Measurements from ENCODE around the gene SMIM21. TPM values are rescaled to one million over a fixed set of nuclear protein-coding genes. Genes with fewer than 3 reads are reported as not detected.

Gene SMIM21
- total and polyA plus RNA-seq, 9 donors = not detected

GRCh38 chr18:75455249-75456198 is 28.0 kb upstream of the SMIM21 start:
- intact Hi-C loops (cut with DNase I) = no loop called here
- no peaks in the 10 kb centered on the region for H3K9me3 ChIP-seq
- H3K27ac ChIP-seq = peak overlapping the region; percentile 7 to 82
- peak; percentile 32 to 79 (median 59) for DNase-seq
- H3K4me1 ChIP-seq (ENCODE audit: insufficient read depth) = peaks cover 8% of the 10 kb centered on the region
- no peaks in the 10 kb centered on the region for H3K27me3 ChIP-seq
- H3K4me3 ChIP-seq = peak overlapping the region; percentile 51
- TF ChIP-seq, protein P1, sequence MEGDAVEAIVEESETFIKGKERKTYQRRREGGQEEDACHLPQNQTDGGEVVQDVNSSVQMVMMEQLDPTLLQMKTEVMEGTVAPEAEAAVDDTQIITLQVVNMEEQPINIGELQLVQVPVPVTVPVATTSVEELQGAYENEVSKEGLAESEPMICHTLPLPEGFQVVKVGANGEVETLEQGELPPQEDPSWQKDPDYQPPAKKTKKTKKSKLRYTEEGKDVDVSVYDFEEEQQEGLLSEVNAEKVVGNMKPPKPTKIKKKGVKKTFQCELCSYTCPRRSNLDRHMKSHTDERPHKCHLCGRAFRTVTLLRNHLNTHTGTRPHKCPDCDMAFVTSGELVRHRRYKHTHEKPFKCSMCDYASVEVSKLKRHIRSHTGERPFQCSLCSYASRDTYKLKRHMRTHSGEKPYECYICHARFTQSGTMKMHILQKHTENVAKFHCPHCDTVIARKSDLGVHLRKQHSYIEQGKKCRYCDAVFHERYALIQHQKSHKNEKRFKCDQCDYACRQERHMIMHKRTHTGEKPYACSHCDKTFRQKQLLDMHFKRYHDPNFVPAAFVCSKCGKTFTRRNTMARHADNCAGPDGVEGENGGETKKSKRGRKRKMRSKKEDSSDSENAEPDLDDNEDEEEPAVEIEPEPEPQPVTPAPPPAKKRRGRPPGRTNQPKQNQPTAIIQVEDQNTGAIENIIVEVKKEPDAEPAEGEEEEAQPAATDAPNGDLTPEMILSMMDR (IDR thresholded peaks at IDR 0.05) = no peak
- TF ChIP-seq EP300 (IDR thresholded peaks at IDR 0.05) (no peak), POLR2A (IDR thresholded peaks at IDR 0.05) (no peak)
- H3K36me3 ChIP-seq = no peaks in the 10 kb centered on the region
- 5 to 10% (median 8%) methylated on average over 60 to 84 of the region's 84 CpGs for WGBS, 3 donors

- DNase-seq = peak; percentile 34 to 46 (median 42)
- 32 to 50% (median 35%) methylated on average over 14 of the region's 14 CpGs for WGBS, 3 donors
- H3K4me1 ChIP-seq (ENCODE audit: insufficient read depth) = peaks cover 8% of the 10 kb centered on the region
- peak overlapping the region in 1 of 2 donors; percentile 82 for H3K27ac ChIP-seq
- TF ChIP-seq POLR2A (IDR thresholded peaks at IDR 0.05) (no peak), EP300 (IDR thresholded peaks at IDR 0.05) (no peak)
- TF ChIP-seq, protein P1 (IDR thresholded peaks at IDR 0.05) = no peak
- H3K4me3 ChIP-seq = no peak overlapping the region
- H3K9me3 ChIP-seq = no peaks in the 10 kb centered on the region
- no peaks in the 10 kb centered on the region for H3K27me3 ChIP-seq
- H3K36me3 ChIP-seq = no peaks in the 10 kb centered on the region
- intact Hi-C loops (cut with DNase I) = no loop called here
These were observed 26.7 kb upstream of the SMIM21 start for GRCh38 chr18:75454022-75454795.

DNA sequence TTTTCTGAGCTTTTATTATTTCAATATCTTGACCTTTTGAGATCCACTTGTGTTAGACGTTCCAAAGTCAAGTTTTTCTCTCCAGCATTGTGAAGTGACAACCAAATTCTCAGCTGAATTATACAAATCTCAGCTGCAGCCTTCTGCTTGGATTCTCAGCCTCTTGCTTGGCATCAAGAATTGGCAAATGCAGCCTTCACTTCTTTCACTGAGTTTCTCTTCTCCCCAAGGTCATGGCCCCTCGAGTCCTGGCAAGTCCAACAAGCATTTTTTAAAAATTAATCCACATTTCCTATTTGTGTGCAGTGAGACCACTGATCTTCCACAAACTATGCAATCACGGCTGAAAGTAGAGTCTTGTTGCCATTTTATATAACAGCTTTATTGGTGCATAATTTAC is 23.4 kb upstream of the SMIM21 start:
- no peaks in the 10 kb centered on the region for H3K36me3 ChIP-seq
- intact Hi-C loops (cut with DNase I) = no loop called here
- DNase-seq = no peak
- no peak overlapping the region for H3K27ac ChIP-seq
- H3K4me3 ChIP-seq = no peak overlapping the region
- WGBS, 3 donors = 10 to 28% (median 10%) methylated on average over 3 of the region's 3 CpGs
- no peaks in the 10 kb centered on the region for H3K9me3 ChIP-seq
- no peaks in the 10 kb centered on the region for H3K27me3 ChIP-seq
- peaks cover 6% of the 10 kb centered on the region for H3K4me1 ChIP-seq (ENCODE audit: insufficient read depth)
- TF ChIP-seq POLR2A (IDR thresholded peaks at IDR 0.05) (no peak), EP300 (IDR thresholded peaks at IDR 0.05) (no peak)
- TF ChIP-seq, protein P1 (IDR thresholded peaks at IDR 0.05) = no peak

DNA sequence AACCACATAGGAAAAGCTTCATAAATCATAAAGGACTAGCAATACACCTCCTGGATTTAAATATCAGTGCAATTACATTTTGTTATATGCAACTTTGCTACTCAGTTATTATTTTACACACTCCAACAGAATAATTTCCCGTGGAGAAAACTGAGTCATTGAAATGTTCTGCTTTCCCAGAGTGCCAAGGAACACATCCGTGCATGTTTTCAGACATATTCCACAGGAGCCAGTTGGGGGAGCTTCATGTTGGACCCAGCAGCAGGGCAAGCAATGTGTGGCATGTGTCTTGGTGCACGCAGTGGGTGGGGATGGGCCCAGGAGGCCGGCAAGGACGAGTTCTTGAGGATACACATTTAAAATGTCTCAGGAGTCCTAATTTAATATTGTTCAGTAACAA is 14.4 kb upstream of the SMIM21 start:
- intact Hi-C loops (cut with DNase I) = no loop called here
- Histone ChIP-seq H3K9me3 (no peaks in the 10 kb centered on the region), H3K4me1 (ENCODE audit: insufficient read depth) (no peaks in the 10 kb centered on the region), H3K27ac (no peak overlapping the region), H3K27me3 (no peaks in the 10 kb centered on the region), H3K36me3 (no peaks in the 10 kb centered on the region), H3K4me3 (no peak overlapping the region)
- no peak for DNase-seq
- WGBS, 3 donors = 83 to 91% (median 89%) methylated on average over 5 of the region's 5 CpGs
- TF ChIP-seq POLR2A (IDR thresholded peaks at IDR 0.05) (no peak), EP300 (IDR thresholded peaks at IDR 0.05) (no peak)
- TF ChIP-seq, protein P1 (IDR thresholded peaks at IDR 0.05) = no peak
